Measurements from ENCODE around the gene OTULIN. TPM values are rescaled to one million over a fixed set of nuclear protein-coding genes. Genes with fewer than 3 reads are reported as not detected.

The OTULIN gene
- total RNA-seq, 2 experiments from 2014 or later = 28.7 to 45.6 TPM

- no peak for DNase-seq (ENCODE audit: low spot score)
- no peaks in the 10 kb centered on the region for H3K4me1 ChIP-seq (ENCODE audit: insufficient read depth, low read length, poor library complexity, severe bottlenecking)
- H3K36me3 ChIP-seq (ENCODE audit: insufficient read depth, low read length) = peaks cover 23% of the 10 kb centered on the region; the same call in 1 of the 2 replicates
- H2AFZ ChIP-seq (ENCODE audit: low read length) = no peak overlapping the region
- no peak overlapping the region for H3K4me3 ChIP-seq (ENCODE audit: low read depth, low read length, poor library complexity, severe bottlenecking)
- ChIA-PET CTCF (ENCODE audit: unreplicated experiment) (no interaction called here), POLR2A (no interaction called here)
- H3K27ac ChIP-seq (ENCODE audit: low read depth, low read length, poor library complexity, severe bottlenecking) = no peak overlapping the region
- H3K4me2 ChIP-seq (ENCODE audit: low read length) = no peak overlapping the region
- H4K20me1 ChIP-seq (ENCODE audit: insufficient read depth, low read length) = no peaks in the 10 kb centered on the region
- BruUV-seq (replicated peaks) = no TSS peak
- TF ChIP-seq CTCF (conservative IDR thresholded peaks at IDR 0.05; ENCODE audit: low read length) = no peak
- TF ChIP-seq EZH2phosphoT487 (IDR thresholded peaks at IDR 0.05; ENCODE audit: borderline replicate concordance, low read depth, low read length) = no peak
- intact Hi-C loops (cut with micrococcal nuclease; ENCODE audit: unreplicated experiment) = no loop called here
- H3K9me3 ChIP-seq (ENCODE audit: low read length) = no peaks in the 10 kb centered on the region
- no peaks in the 10 kb centered on the region for H3K9me2 ChIP-seq (ENCODE audit: insufficient read depth, low read length)
- no peaks in the 10 kb centered on the region for H3K79me2 ChIP-seq (ENCODE audit: insufficient read depth, low read depth, low read length)
Observed at GRCh38 chr5:14735944-14736343, 71.4 kb downstream of the OTULIN start.

GRCh38 chr5:14737291-14737690 lies 72.8 kb downstream of the OTULIN start:
- CTCF ChIA-PET (ENCODE audit: unreplicated experiment) = no interaction called here
- no TSS peak for BruUV-seq (replicated peaks)
- TF ChIP-seq CTCF (conservative IDR thresholded peaks at IDR 0.05; ENCODE audit: low read length) (no peak), EZH2phosphoT487 (IDR thresholded peaks at IDR 0.05; ENCODE audit: borderline replicate concordance, low read depth, low read length) (no peak)

GRCh38 chr5:14738050-14738449 lies 73.5 kb downstream of the OTULIN start:
- Histone ChIP-seq H3K4me1 (ENCODE audit: insufficient read depth, low read length, poor library complexity, severe bottlenecking) (peaks cover 3% of the 10 kb centered on the region), H3K27ac (ENCODE audit: low read depth, low read length, poor library complexity, severe bottlenecking) (no peak overlapping the region), H3K9me3 (ENCODE audit: low read length) (no peaks in the 10 kb centered on the region), H3K9me2 (ENCODE audit: insufficient read depth, low read length) (no peaks in the 10 kb centered on the region), H3K4me3 (ENCODE audit: low read depth, low read length, poor library complexity, severe bottlenecking) (no peak overlapping the region), H2AFZ (ENCODE audit: low read length) (no peak overlapping the region), H3K79me2 (ENCODE audit: insufficient read depth, low read depth, low read length) (no peaks in the 10 kb centered on the region), H3K4me2 (ENCODE audit: low read length) (no peak overlapping the region), H3K36me3 (ENCODE audit: insufficient read depth, low read length) (peaks cover 30% of the 10 kb centered on the region; the same call in 1 of the 2 replicates), H4K20me1 (ENCODE audit: insufficient read depth, low read length) (no peaks in the 10 kb centered on the region)
- no peak for DNase-seq (ENCODE audit: low spot score)
- BruUV-seq (replicated peaks) = no TSS peak
- intact Hi-C loops (cut with micrococcal nuclease; ENCODE audit: unreplicated experiment) = no loop called here
- TF ChIP-seq CTCF (conservative IDR thresholded peaks at IDR 0.05; ENCODE audit: low read length) = no peak
- no peak for TF ChIP-seq EZH2phosphoT487 (IDR thresholded peaks at IDR 0.05; ENCODE audit: borderline replicate concordance, low read depth, low read length)
- ChIA-PET CTCF (ENCODE audit: unreplicated experiment) (no interaction called here), POLR2A (no interaction called here)

More at GRCh38 chr5:14737291-14737690, 72.8 kb downstream of the OTULIN start:
- Histone ChIP-seq H3K9me2 (ENCODE audit: insufficient read depth, low read length) (no peaks in the 10 kb centered on the region), H4K20me1 (ENCODE audit: insufficient read depth, low read length) (no peaks in the 10 kb centered on the region), H3K36me3 (ENCODE audit: insufficient read depth, low read length) (peaks cover 30% of the 10 kb centered on the region; the same call in 1 of the 2 replicates), H2AFZ (ENCODE audit: low read length) (no peak overlapping the region), H3K9me3 (ENCODE audit: low read length) (no peaks in the 10 kb centered on the region), H3K4me2 (ENCODE audit: low read length) (no peak overlapping the region), H3K79me2 (ENCODE audit: insufficient read depth, low read depth, low read length) (no peaks in the 10 kb centered on the region), H3K27ac (ENCODE audit: low read depth, low read length, poor library complexity, severe bottlenecking) (no peak overlapping the region), H3K4me3 (ENCODE audit: low read depth, low read length, poor library complexity, severe bottlenecking) (no peak overlapping the region), H3K4me1 (ENCODE audit: insufficient read depth, low read length, poor library complexity, severe bottlenecking) (peaks cover under 1% of the 10 kb centered on the region)
- POLR2A ChIA-PET = interaction anchor here (0.6 kb wide), 1 partner anchor 135 kb away, joined by 3 read pairs; no protein-coding TSS in a partner anchor
- intact Hi-C loops (cut with micrococcal nuclease; ENCODE audit: unreplicated experiment) = no loop called here
- no peak for DNase-seq (ENCODE audit: low spot score)
